Type B pancreatic cell (in vitro differentiated cells): Measurements from ENCODE around the gene TMEM132E. TPM values are rescaled to one million over a fixed set of nuclear protein-coding genes. Genes with fewer than 3 reads are reported as not detected.

ENCODE experiments used
- DNase-seq: peaks from one replicate; pipeline ENCODE4 v3.0.0; 2021; ENCODE audit warnings: mixed read lengths; ENCODE audit not compliant: unreplicated experiment; ENCODE audit errors: extremely low spot score
- H3K27ac Mint-ChIP-seq: 2 replicates; pipeline ENCODE4 v1.8.0; 2021; ENCODE audit warnings: mild to moderate bottlenecking, mixed read lengths
- H3K27me3 Mint-ChIP-seq: 2 replicates; pipeline ENCODE4 v1.8.0; 2021; ENCODE audit warnings: mixed read lengths
- H3K36me3 Mint-ChIP-seq: 2 replicates; pipeline ENCODE4 v1.8.0; 2021; ENCODE audit warnings: mixed read lengths
- H3K4me1 Mint-ChIP-seq: one replicate; pipeline ENCODE4 v1.8.0; 2021; ENCODE audit warnings: mixed read lengths; ENCODE audit not compliant: unreplicated experiment
- H3K4me3 Mint-ChIP-seq: 2 replicates; pipeline ENCODE4 v1.8.0; 2021; ENCODE audit warnings: mild to moderate bottlenecking, mixed read lengths
- H3K9me3 Mint-ChIP-seq: 2 replicates; pipeline ENCODE4 v1.8.0; 2021; ENCODE audit warnings: mixed read lengths
- CTCF ChIP-seq: fragments of 200-600 bp; sonication (generic); conservative IDR thresholded peaks from 2 replicates; pipeline ENCODE4 v1.5.0; 2021; ENCODE audit warnings: antibody characterized with exemption, mild to moderate bottlenecking
- total RNA-seq: library from RNA; stranded (reverse); gene quantifications from 2 replicates; pipeline ENCODE4 v1.2.1, GENCODE V29; 2021; ENCODE audit warnings: low replicate concordance

Gene TMEM132E
- total RNA-seq, 1 donor from 2014 or later: 0.92 TPM

- Mint-ChIP-seq H3K36me3 (no peaks in the 10 kb centered on the region), H3K9me3 (no peaks in the 10 kb centered on the region), H3K27me3 (peaks cover 44% of the 10 kb centered on the region), H3K4me1 (no peaks in the 10 kb centered on the region), H3K4me3 (no peak overlapping the region), H3K27ac (no peak overlapping the region)
- no peak for TF ChIP-seq CTCF
- DNase-seq: no peak
Measured at GRCh38 chr17:34658811-34659560, 79.6 kb downstream of the TMEM132E start.

- no peak overlapping the region for H3K4me3 Mint-ChIP-seq
- H3K36me3 Mint-ChIP-seq: no peaks in the 10 kb centered on the region
- H3K27me3 Mint-ChIP-seq: peaks cover 46% of the 10 kb centered on the region
- H3K4me1 Mint-ChIP-seq: peaks cover 6% of the 10 kb centered on the region
- no peaks in the 10 kb centered on the region for H3K9me3 Mint-ChIP-seq
- no peak for DNase-seq
- no peak for TF ChIP-seq CTCF
- no peak overlapping the region for H3K27ac Mint-ChIP-seq
Measured at GRCh38 chr17:34663714-34664113, 84.3 kb downstream of the TMEM132E start.

- H3K9me3 Mint-ChIP-seq: no peaks in the 10 kb centered on the region
- peaks cover 55% of the 10 kb centered on the region for H3K27me3 Mint-ChIP-seq
- no peak overlapping the region for H3K4me3 Mint-ChIP-seq
- DNase-seq: no peak
- no peak overlapping the region for H3K27ac Mint-ChIP-seq
- TF ChIP-seq CTCF: no peak
- H3K4me1 Mint-ChIP-seq: peaks cover 6% of the 10 kb centered on the region
- no peaks in the 10 kb centered on the region for H3K36me3 Mint-ChIP-seq
Measured at GRCh38 chr17:34665150-34665806, 85.9 kb downstream of the TMEM132E start.

- no peak overlapping the region for H3K27ac Mint-ChIP-seq
- H3K9me3 Mint-ChIP-seq: no peaks in the 10 kb centered on the region
- no peak for DNase-seq
Measured at GRCh38 chr17:34665819-34666763, 86.7 kb downstream of the TMEM132E start.

More at GRCh38 chr17:34665819-34666763, 86.7 kb downstream of the TMEM132E start:
- Mint-ChIP-seq H3K4me3 (no peak overlapping the region), H3K27me3 (peaks cover 58% of the 10 kb centered on the region), H3K4me1 (peaks cover 6% of the 10 kb centered on the region), H3K36me3 (no peaks in the 10 kb centered on the region)
- TF ChIP-seq CTCF: no peak
